T-helper 1 cell treated with Interleukin-12 subunit alpha and Interleukin-12 subunit beta and Interleukin-4 antibody, amounts not matched to agents 30 μg/mL and 1 μg/mL, for 36 hours (primary cell): Measurements from ENCODE around the gene KCNAB1.

Experiments used
- H3K27ac Mint-ChIP-seq: one replicate; pipeline ENCODE4 v1.8.0; 2021; ENCODE audit warnings: mild to moderate bottlenecking, mixed read lengths
- H3K27me3 Mint-ChIP-seq: one replicate; pipeline ENCODE4 v1.8.0; 2021; ENCODE audit warnings: low read depth, mixed read lengths
- H3K36me3 Mint-ChIP-seq: one replicate; pipeline ENCODE4 v1.8.0; 2021; ENCODE audit warnings: low read depth, mixed read lengths
- H3K4me1 Mint-ChIP-seq: one replicate; pipeline ENCODE4 v1.8.0; 2021; ENCODE audit warnings: low read depth, mixed read lengths
- H3K4me3 Mint-ChIP-seq: one replicate; pipeline ENCODE4 v1.8.0; 2021; ENCODE audit warnings: mild to moderate bottlenecking, moderate library complexity, mixed read lengths
- H3K9me3 Mint-ChIP-seq: one replicate; pipeline ENCODE4 v1.8.0; 2021; ENCODE audit warnings: mixed read lengths

The KCNAB1 gene

GRCh38 chr3:156236556-156237260, 116.3 kb downstream of the KCNAB1 start:
- Mint-ChIP-seq H3K27me3 (peaks cover 16% of the 10 kb centered on the region), H3K4me3 (no peak overlapping the region), H3K4me1 (no peaks in the 10 kb centered on the region), H3K27ac (no peak overlapping the region), H3K9me3 (no peaks in the 10 kb centered on the region), H3K36me3 (no peaks in the 10 kb centered on the region)

DNA sequence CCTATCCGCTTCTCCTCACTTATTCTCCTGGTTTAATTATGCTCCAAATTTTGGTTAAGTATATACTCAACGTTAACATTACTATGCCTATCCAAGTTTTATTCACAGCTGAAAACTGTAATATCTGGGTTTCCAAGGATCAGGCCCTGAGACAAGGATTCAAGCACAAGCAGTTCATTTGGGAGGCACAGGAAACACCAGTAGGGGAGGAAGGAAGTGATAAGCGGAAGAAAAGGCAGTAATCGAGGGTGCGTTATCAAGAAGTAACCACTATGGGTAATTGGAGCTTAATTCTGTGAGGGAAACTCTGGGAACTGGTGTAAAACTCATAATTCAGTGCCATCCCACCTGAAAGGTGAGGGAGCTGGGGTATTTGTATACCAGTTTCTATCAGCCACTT, 120.3 kb downstream of the KCNAB1 start:
- Mint-ChIP-seq H3K36me3 (no peaks in the 10 kb centered on the region), H3K4me3 (no peak overlapping the region), H3K4me1 (no peaks in the 10 kb centered on the region), H3K9me3 (no peaks in the 10 kb centered on the region), H3K27ac (no peak overlapping the region), H3K27me3 (peaks cover 8% of the 10 kb centered on the region)

GRCh38 chr3:156246961-156247725, 126.8 kb downstream of the KCNAB1 start:
- Mint-ChIP-seq H3K9me3 (no peaks in the 10 kb centered on the region), H3K27me3 (peaks cover 17% of the 10 kb centered on the region), H3K4me1 (no peaks in the 10 kb centered on the region), H3K36me3 (no peaks in the 10 kb centered on the region), H3K27ac (no peak overlapping the region), H3K4me3 (no peak overlapping the region)

DNA sequence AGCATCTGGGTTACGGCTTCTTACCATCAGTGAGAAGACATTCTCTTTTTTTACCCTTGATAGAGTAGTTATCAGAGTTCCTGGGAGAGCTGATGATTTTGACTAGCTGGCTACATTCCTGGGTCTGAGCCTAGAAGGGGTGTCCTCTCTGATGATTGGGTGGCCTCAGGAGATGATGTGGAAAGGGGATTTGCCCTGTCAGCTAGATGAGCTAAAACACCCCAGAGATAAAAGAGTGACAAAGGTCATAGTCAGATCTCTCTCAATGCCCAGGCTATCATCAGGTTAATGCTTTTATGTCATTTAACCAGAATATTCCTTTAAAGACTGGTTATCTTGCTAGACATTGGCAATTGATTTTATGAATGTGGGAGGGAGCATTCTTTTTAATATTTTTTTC, 130.2 kb downstream of the KCNAB1 start:
- H3K4me3 Mint-ChIP-seq, result no peak overlapping the region
- H3K27ac Mint-ChIP-seq, result no peak overlapping the region
- no peaks in the 10 kb centered on the region for H3K4me1 Mint-ChIP-seq
- peaks cover 17% of the 10 kb centered on the region for H3K27me3 Mint-ChIP-seq
- no peaks in the 10 kb centered on the region for H3K36me3 Mint-ChIP-seq
- H3K9me3 Mint-ChIP-seq, result no peaks in the 10 kb centered on the region

- Mint-ChIP-seq H3K27ac (no peak overlapping the region), H3K9me3 (no peaks in the 10 kb centered on the region), H3K36me3 (no peaks in the 10 kb centered on the region), H3K27me3 (peaks cover 17% of the 10 kb centered on the region), H3K4me3 (no peak overlapping the region), H3K4me1 (no peaks in the 10 kb centered on the region)
These were observed 131.0 kb downstream of the KCNAB1 start for GRCh38 chr3:156251424-156251823.

DNA sequence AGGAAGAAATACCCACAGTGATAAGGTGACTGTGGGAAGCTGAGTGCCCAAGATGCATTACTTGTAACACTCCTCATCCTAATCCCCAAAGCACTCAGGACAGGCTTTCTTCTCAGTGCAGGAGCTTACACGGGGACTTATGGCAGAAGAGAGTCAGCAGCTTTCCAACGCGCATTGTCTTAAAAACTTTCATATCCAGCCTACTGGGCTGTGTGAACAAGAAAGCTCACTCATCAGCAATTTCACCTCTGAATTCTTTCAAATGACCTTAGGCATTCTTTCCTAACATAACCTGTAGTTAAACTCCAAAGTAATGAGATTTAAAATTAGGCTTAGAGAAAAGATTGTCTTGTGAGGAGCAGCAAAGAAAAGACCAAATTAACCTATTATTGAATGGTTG, 132.3 kb downstream of the KCNAB1 start:
- Mint-ChIP-seq H3K36me3 (no peaks in the 10 kb centered on the region), H3K9me3 (no peaks in the 10 kb centered on the region), H3K4me1 (no peaks in the 10 kb centered on the region), H3K27ac (no peak overlapping the region), H3K4me3 (no peak overlapping the region), H3K27me3 (peaks cover 17% of the 10 kb centered on the region)

DNA sequence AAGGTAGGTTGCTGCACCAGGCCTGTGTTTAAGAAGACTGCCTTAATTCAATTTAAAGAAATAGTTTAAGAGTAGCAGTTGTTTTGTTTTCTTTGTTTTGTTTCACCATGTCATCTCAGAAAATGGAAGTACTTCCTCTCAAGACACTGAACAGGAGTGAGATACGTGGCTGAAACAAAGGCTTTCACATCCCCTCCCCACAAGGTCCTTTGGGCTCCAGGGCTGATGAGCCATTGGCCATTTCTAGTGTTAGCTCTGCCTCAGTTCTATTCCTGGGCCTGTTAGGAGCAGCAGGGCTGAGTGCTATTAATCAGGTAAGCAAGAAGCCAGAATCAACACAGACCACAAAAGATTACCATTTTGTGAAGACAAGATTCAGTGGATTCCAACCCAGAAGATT, 132.8 kb downstream of the KCNAB1 start:
- no peaks in the 10 kb centered on the region for H3K9me3 Mint-ChIP-seq
- H3K36me3 Mint-ChIP-seq, result no peaks in the 10 kb centered on the region
- H3K27ac Mint-ChIP-seq, result no peak overlapping the region
- H3K4me3 Mint-ChIP-seq, result no peak overlapping the region
- peaks cover 17% of the 10 kb centered on the region for H3K27me3 Mint-ChIP-seq
- no peaks in the 10 kb centered on the region for H3K4me1 Mint-ChIP-seq

DNA sequence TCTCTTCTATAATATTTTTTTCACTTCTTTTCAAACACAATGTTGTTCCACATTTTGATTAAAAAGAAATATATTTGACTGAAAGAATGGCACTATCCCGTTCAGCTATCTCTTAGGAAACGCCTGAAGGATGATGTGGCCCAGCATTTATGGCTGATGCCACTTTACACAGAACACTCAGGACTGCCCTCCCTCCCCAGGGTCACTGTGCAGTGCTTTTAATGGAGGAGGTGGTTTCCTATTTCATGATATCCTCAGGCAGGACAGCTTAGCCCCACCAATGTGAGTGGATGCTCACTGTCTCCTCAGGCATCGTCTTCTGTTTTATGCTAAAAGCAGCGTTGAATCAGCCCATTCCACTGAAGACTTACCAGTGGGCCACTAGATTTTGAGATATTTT, 135.9 kb downstream of the KCNAB1 start:
- Mint-ChIP-seq H3K4me3 (no peak overlapping the region), H3K27me3 (peaks cover 8% of the 10 kb centered on the region), H3K4me1 (no peaks in the 10 kb centered on the region), H3K36me3 (no peaks in the 10 kb centered on the region), H3K27ac (no peak overlapping the region), H3K9me3 (no peaks in the 10 kb centered on the region)

GRCh38 chr3:156256945-156257344, 136.6 kb downstream of the KCNAB1 start:
- H3K27me3 Mint-ChIP-seq, result peaks cover 5% of the 10 kb centered on the region
- no peak overlapping the region for H3K4me3 Mint-ChIP-seq
- H3K36me3 Mint-ChIP-seq, result no peaks in the 10 kb centered on the region
- no peak overlapping the region for H3K27ac Mint-ChIP-seq
- no peaks in the 10 kb centered on the region for H3K4me1 Mint-ChIP-seq
- no peaks in the 10 kb centered on the region for H3K9me3 Mint-ChIP-seq

DNA sequence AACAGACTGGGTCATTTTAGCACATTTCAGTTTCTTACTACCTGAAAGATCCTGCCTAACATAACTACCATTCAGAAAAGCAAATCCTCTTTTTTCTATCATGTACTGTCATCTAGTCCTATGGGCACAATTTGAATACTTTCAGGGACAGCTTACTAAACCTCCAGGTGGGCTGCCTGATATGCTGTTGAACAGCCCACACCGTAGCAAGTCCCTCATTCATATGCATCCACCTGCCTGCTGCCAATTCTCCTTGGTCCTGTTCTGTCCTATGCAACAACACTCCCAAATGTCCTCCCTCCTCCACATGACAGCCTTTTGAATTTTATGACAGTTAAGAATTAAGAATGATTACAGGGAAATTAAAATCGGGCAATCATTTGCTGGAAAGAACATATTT, 137.9 kb downstream of the KCNAB1 start:
- no peaks in the 10 kb centered on the region for H3K36me3 Mint-ChIP-seq
- H3K4me1 Mint-ChIP-seq, result no peaks in the 10 kb centered on the region
- no peaks in the 10 kb centered on the region for H3K9me3 Mint-ChIP-seq
- H3K4me3 Mint-ChIP-seq, result no peak overlapping the region
- H3K27me3 Mint-ChIP-seq, result peaks cover 11% of the 10 kb centered on the region
- no peak overlapping the region for H3K27ac Mint-ChIP-seq

DNA sequence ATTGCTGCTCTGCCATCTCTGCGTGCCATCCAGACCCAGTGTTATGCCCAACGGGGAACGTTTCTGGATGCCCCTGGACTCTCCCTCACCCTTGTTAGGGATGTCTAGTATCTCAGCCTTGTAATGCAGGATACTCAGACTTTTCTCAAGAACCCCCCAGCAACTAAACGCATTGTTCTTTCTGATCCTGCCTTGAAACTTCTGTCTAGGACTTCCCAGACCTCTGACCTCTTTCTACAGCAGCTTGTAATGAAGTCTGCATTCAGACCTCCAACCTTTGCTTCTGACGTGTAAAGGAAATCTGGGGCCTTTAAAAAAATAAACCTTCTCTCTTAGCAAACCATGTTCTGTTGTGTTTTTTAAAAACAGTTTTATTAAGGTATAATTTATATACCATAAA, 139.5 kb downstream of the KCNAB1 start:
- Mint-ChIP-seq H3K36me3 (no peaks in the 10 kb centered on the region), H3K4me3 (no peak overlapping the region), H3K27ac (no peak overlapping the region), H3K9me3 (no peaks in the 10 kb centered on the region), H3K4me1 (no peaks in the 10 kb centered on the region), H3K27me3 (peaks cover 14% of the 10 kb centered on the region)

GRCh38 chr3:156260331-156260730, 140.0 kb downstream of the KCNAB1 start:
- H3K4me3 Mint-ChIP-seq, result no peak overlapping the region
- no peak overlapping the region for H3K27ac Mint-ChIP-seq
- no peaks in the 10 kb centered on the region for H3K9me3 Mint-ChIP-seq
- no peaks in the 10 kb centered on the region for H3K4me1 Mint-ChIP-seq
- peaks cover 14% of the 10 kb centered on the region for H3K27me3 Mint-ChIP-seq
- no peaks in the 10 kb centered on the region for H3K36me3 Mint-ChIP-seq

DNA sequence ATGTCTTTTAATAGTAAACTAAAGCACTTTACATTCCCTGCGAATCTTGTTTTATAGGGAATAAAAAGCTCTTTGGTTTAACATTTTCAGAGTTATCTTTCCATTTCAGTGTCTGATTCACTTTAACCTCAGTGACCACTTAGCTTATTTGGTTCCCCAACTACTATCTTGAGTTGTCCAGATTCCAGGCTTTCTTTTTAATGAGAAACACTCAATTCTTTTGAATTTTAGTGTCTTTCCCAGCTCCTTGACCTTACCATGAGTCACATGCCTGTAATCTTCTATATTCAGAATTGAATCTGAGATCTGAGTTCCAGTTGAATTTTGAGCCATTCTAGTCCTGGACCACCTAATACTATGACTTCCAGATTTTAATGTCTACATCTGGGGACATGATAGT, 144.4 kb downstream of the KCNAB1 start:
- Mint-ChIP-seq H3K36me3 (no peaks in the 10 kb centered on the region), H3K9me3 (no peaks in the 10 kb centered on the region), H3K4me1 (no peaks in the 10 kb centered on the region), H3K4me3 (no peak overlapping the region), H3K27ac (no peak overlapping the region), H3K27me3 (peaks cover 13% of the 10 kb centered on the region)

- no peak overlapping the region for H3K4me3 Mint-ChIP-seq
- no peaks in the 10 kb centered on the region for H3K4me1 Mint-ChIP-seq
These were observed 151.1 kb downstream of the KCNAB1 start for GRCh38 chr3:156271508-156271907.

GRCh38 chr3:156271995-156272719, 151.8 kb downstream of the KCNAB1 start:
- Mint-ChIP-seq H3K27ac (no peak overlapping the region), H3K9me3 (no peaks in the 10 kb centered on the region), H3K27me3 (no peaks in the 10 kb centered on the region), H3K4me1 (no peaks in the 10 kb centered on the region), H3K36me3 (no peaks in the 10 kb centered on the region), H3K4me3 (no peak overlapping the region)

More at GRCh38 chr3:156271508-156271907, 151.1 kb downstream of the KCNAB1 start:
- H3K36me3 Mint-ChIP-seq, result no peaks in the 10 kb centered on the region
- no peaks in the 10 kb centered on the region for H3K9me3 Mint-ChIP-seq
- no peak overlapping the region for H3K27ac Mint-ChIP-seq
- no peaks in the 10 kb centered on the region for H3K27me3 Mint-ChIP-seq
